Lower leg skin (tissue), 3 donors: Measurements from ENCODE around the gene KDM8.

Experiments used
- CTCF ChIP-seq, 3 donors: fragments of 450-650 bp; IDR thresholded peaks; one replicate each; pipeline ENCODE4 v1.5.1; 2016; ENCODE audit warnings: antibody characterized with exemption in 3 of 3, mild to moderate bottlenecking in 3 of 3, moderate library complexity in 2 of 3
- POLR2A ChIP-seq, 2 donors: fragments of 450-650 bp; IDR thresholded peaks; one replicate each; pipeline ENCODE4 v1.6.1; 2016 to 2017; ENCODE audit warnings: antibody characterized with exemption in 2 of 2, mild to moderate bottlenecking in 1 of 2, moderate library complexity in 1 of 2

GRCh38 chr16:27174798-27175197 lies 28.5 kb upstream of the KDM8 start:
- TF ChIP-seq CTCF (IDR thresholded peaks at IDR 0.05) (no peak), POLR2A (IDR thresholded peaks at IDR 0.05) (no peak)
